Astrocyte (in vitro differentiated cells and primary cell): Measurements from ENCODE around the gene OPN3. TPM values are rescaled to one million over a fixed set of nuclear protein-coding genes. Genes with fewer than 3 reads are reported as not detected.

Source experiments
- DNase-seq: peaks from one replicate; pipeline ENCODE4 v3.0.0-alpha.2; 2010; ENCODE audit warnings: low read depth
- FAIRE-seq: peaks from 2 replicates; lab custom pipeline; 2011; peaks lifted over from hg19 to GRCh38; lab: Jason Lieb, UNC
- H2AFZ ChIP-seq: 2 replicates; pipeline ENCODE4 v1.6.0; 2012; ENCODE audit warnings: low read depth, low read length, inconsistent platforms
- H3K27ac ChIP-seq: 2 replicates; pipeline ENCODE4 v1.5.1; 2011; ENCODE audit warnings: low read depth, low read length, inconsistent platforms
- H3K27me3 ChIP-seq: 2 replicates; pipeline ENCODE4 v1.6.0; 2011; ENCODE audit warnings: low read length, inconsistent platforms; ENCODE audit not compliant: insufficient read depth
- H3K36me3 ChIP-seq: 2 replicates; pipeline ENCODE4 v1.5.1; 2011; ENCODE audit warnings: low read length, inconsistent platforms; ENCODE audit not compliant: insufficient read depth
- H3K4me1 ChIP-seq: 2 replicates; pipeline ENCODE4 v1.5.1; 2011; ENCODE audit warnings: low read length, inconsistent platforms; ENCODE audit not compliant: insufficient read depth
- H3K4me2 ChIP-seq: 2 replicates; pipeline ENCODE4 v1.6.0; 2012; ENCODE audit warnings: low read length, inconsistent platforms
- H3K4me3 ChIP-seq: 2 replicates; pipeline ENCODE4 v1.5.1; 2011; ENCODE audit warnings: low read depth, mild to moderate bottlenecking, low read length, inconsistent platforms; ENCODE audit not compliant: insufficient read depth
- H3K79me2 ChIP-seq: 2 replicates; pipeline ENCODE4 v1.6.0; 2012; ENCODE audit warnings: mild to moderate bottlenecking, low read length, inconsistent platforms; ENCODE audit not compliant: insufficient read depth
- H3K9ac ChIP-seq: 2 replicates; pipeline ENCODE4 v1.6.0; 2012; ENCODE audit warnings: mild to moderate bottlenecking, low read length, inconsistent platforms
- H3K9me3 ChIP-seq: 2 replicates; pipeline ENCODE4 v1.5.1; 2012; ENCODE audit warnings: low read depth, mild to moderate bottlenecking, low read length, inconsistent platforms; ENCODE audit not compliant: insufficient read depth
- H4K20me1 ChIP-seq: 2 replicates; pipeline ENCODE4 v1.6.0; 2012; ENCODE audit warnings: low read length, inconsistent platforms; ENCODE audit not compliant: insufficient read depth
- H3K27ac Mint-ChIP-seq: one replicate; pipeline ENCODE4 v1.8.0; 2021; ENCODE audit warnings: mild to moderate bottlenecking, mixed read lengths; ENCODE audit not compliant: unreplicated experiment
- H3K27me3 Mint-ChIP-seq: one replicate; pipeline ENCODE4 v1.8.0; 2021; ENCODE audit warnings: low read depth, mixed read lengths; ENCODE audit not compliant: unreplicated experiment
- H3K36me3 Mint-ChIP-seq: one replicate; pipeline ENCODE4 v1.8.0; 2021; ENCODE audit warnings: low read depth, mixed read lengths; ENCODE audit not compliant: unreplicated experiment
- H3K4me1 Mint-ChIP-seq: one replicate; pipeline ENCODE4 v1.8.0; 2021; ENCODE audit warnings: low read depth, mixed read lengths; ENCODE audit not compliant: unreplicated experiment
- H3K4me3 Mint-ChIP-seq: one replicate; pipeline ENCODE4 v1.8.0; 2021; ENCODE audit warnings: mild to moderate bottlenecking, moderate library complexity, mixed read lengths; ENCODE audit not compliant: unreplicated experiment
- H3K9me3 Mint-ChIP-seq: one replicate; pipeline ENCODE4 v1.8.0; 2021; ENCODE audit warnings: mild to moderate bottlenecking, mixed read lengths; ENCODE audit not compliant: unreplicated experiment
- EZH2 ChIP-seq: IDR thresholded peaks from 2 replicates; pipeline ENCODE4 v1.6.1; 2012; ENCODE audit warnings: mild to moderate bottlenecking, low read length, inconsistent platforms; ENCODE audit not compliant: insufficient read depth
- total RNA-seq: library from RNA; stranded (reverse); gene quantifications from 2 replicates; pipeline ENCODE4 v1.2.1, GENCODE V29; 2021
- TF ChIP-seq, protein P1 (sequence below): IDR thresholded peaks from 2 replicates; pipeline ENCODE4 v1.5.1; 2011; ENCODE audit warnings: low read depth, mild to moderate bottlenecking, inconsistent platforms, low read length, moderate library complexity; ENCODE audit not compliant: insufficient read depth

OPN3 gene
- total RNA-seq, 1 donor from 2014 or later: 16.9 TPM

DNA sequence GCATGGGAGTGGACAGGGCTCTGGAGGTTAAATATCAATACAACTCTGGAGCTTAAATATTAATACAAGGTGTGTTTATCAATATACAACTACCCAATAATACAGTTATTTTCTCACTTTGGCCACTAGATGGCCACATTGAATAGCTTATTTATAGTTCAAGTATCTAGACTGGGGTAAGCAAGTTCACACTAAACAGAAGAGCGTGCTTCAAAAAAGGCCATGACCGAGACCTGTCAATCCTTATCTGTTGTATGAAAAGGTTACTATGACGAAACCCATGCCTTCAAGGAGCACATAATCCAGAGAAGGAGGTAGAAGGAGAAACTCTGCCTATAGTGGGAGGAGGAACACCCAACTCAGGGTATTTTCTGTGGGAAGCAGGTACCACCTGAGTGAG lies 29.1 kb downstream of the OPN3 start:
- Histone ChIP-seq H3K9me3 (no peaks in the 10 kb centered on the region), H3K27me3 (no peaks in the 10 kb centered on the region), H3K4me1 (peaks cover 40% of the 10 kb centered on the region), H4K20me1 (no peaks in the 10 kb centered on the region), H3K4me2 (no peak overlapping the region), H3K9ac (peak overlapping the region; percentile 20), H3K4me3 (no peak overlapping the region), H3K79me2 (no peaks in the 10 kb centered on the region), H3K27ac (no peak overlapping the region), H3K36me3 (no peaks in the 10 kb centered on the region), H2AFZ (no peak overlapping the region)
- Mint-ChIP-seq H3K27ac (no peak overlapping the region), H3K4me3 (no peak overlapping the region), H3K27me3 (no peaks in the 10 kb centered on the region), H3K36me3 (no peaks in the 10 kb centered on the region), H3K9me3 (no peaks in the 10 kb centered on the region), H3K4me1 (peaks cover 29% of the 10 kb centered on the region)
- peak; percentile 54 for DNase-seq
- peak; percentile 23 for FAIRE-seq
- TF ChIP-seq EZH2: no peak
- TF ChIP-seq, protein P1, sequence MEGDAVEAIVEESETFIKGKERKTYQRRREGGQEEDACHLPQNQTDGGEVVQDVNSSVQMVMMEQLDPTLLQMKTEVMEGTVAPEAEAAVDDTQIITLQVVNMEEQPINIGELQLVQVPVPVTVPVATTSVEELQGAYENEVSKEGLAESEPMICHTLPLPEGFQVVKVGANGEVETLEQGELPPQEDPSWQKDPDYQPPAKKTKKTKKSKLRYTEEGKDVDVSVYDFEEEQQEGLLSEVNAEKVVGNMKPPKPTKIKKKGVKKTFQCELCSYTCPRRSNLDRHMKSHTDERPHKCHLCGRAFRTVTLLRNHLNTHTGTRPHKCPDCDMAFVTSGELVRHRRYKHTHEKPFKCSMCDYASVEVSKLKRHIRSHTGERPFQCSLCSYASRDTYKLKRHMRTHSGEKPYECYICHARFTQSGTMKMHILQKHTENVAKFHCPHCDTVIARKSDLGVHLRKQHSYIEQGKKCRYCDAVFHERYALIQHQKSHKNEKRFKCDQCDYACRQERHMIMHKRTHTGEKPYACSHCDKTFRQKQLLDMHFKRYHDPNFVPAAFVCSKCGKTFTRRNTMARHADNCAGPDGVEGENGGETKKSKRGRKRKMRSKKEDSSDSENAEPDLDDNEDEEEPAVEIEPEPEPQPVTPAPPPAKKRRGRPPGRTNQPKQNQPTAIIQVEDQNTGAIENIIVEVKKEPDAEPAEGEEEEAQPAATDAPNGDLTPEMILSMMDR: peak; percentile 70

DNA sequence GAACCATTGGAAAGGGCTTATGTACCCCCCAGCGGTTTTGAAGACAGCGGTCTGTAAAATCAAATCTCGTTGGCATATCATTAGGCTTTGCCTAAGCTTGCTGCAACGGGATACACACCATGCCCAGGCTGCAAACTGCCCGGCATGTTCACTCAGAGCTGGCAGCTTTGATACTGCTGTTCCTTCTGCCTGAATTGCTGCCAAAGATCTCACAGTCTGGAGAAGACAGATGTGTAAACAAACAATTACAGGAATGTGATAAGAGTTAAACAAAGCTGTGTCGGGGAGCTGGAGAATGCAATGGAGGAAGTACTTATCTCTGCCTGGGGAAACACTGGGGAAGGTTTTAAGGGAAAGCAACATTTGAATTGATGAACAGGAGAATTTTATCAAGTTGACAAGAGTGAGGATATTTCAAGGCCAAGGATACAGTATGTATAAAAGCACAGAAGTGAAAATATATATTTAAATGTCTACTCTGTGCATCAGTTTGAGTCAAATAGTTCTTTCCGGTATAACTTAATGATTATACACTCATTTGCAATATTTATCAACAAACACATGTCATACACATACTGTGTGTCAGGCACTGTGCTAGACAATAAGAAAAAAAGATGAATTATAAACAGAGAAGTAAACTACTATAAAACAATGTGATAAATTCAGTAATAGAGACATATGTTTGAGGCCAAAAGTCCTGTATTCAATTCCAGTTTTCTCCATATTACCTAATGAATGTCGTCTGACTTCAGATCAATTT lies 29.9 kb downstream of the OPN3 start:
- no peaks in the 10 kb centered on the region for H3K79me2 ChIP-seq
- no peaks in the 10 kb centered on the region for H3K27me3 ChIP-seq
- no peak overlapping the region for H3K4me3 Mint-ChIP-seq
- no peaks in the 10 kb centered on the region for H3K36me3 ChIP-seq
- peak overlapping the region; percentile 8 for H3K4me2 ChIP-seq
- H4K20me1 ChIP-seq: no peaks in the 10 kb centered on the region
- TF ChIP-seq EZH2: no peak
- TF ChIP-seq, protein P1: no peak
- H3K9me3 Mint-ChIP-seq: no peaks in the 10 kb centered on the region
- H3K9me3 ChIP-seq: no peaks in the 10 kb centered on the region
- H3K36me3 Mint-ChIP-seq: no peaks in the 10 kb centered on the region
- H3K9ac ChIP-seq: no peak overlapping the region
- no peak overlapping the region for H2AFZ ChIP-seq
- peaks cover 24% of the 10 kb centered on the region for H3K4me1 Mint-ChIP-seq
- FAIRE-seq (no peak), DNase-seq (no peak)
- H3K27ac Mint-ChIP-seq: no peak overlapping the region
- H3K27me3 Mint-ChIP-seq: no peaks in the 10 kb centered on the region
- H3K27ac ChIP-seq: no peak overlapping the region
- peaks cover 33% of the 10 kb centered on the region for H3K4me1 ChIP-seq
- H3K4me3 ChIP-seq: no peak overlapping the region
